Breast epithelium (tissue), 3 donors: Measurements from ENCODE around the gene GSTT4.

Experiments used
- POLR2AphosphoS5 ChIP-seq, 3 donors: sonication (generic); formaldehyde crosslinking; IDR thresholded peaks; one replicate each; pipeline ENCODE4 v1.6.1; 2017; ENCODE audit warnings: antibody characterized with exemption in 3 of 3
- TF ChIP-seq, protein P1 (sequence below), 3 donors: fragments of 450-650 bp; IDR thresholded peaks; one replicate each; pipeline ENCODE4 v1.5.1; 2016 to 2017; ENCODE audit warnings: antibody characterized with exemption in 3 of 3, mild to moderate bottlenecking in 3 of 3, moderate library complexity in 3 of 3

GRCh38 chr22:24039046-24039445 is 33.8 kb upstream of the GSTT4 start:
- TF ChIP-seq, protein P1, sequence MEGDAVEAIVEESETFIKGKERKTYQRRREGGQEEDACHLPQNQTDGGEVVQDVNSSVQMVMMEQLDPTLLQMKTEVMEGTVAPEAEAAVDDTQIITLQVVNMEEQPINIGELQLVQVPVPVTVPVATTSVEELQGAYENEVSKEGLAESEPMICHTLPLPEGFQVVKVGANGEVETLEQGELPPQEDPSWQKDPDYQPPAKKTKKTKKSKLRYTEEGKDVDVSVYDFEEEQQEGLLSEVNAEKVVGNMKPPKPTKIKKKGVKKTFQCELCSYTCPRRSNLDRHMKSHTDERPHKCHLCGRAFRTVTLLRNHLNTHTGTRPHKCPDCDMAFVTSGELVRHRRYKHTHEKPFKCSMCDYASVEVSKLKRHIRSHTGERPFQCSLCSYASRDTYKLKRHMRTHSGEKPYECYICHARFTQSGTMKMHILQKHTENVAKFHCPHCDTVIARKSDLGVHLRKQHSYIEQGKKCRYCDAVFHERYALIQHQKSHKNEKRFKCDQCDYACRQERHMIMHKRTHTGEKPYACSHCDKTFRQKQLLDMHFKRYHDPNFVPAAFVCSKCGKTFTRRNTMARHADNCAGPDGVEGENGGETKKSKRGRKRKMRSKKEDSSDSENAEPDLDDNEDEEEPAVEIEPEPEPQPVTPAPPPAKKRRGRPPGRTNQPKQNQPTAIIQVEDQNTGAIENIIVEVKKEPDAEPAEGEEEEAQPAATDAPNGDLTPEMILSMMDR (IDR thresholded peaks at IDR 0.05): no peak
- no peak for TF ChIP-seq POLR2AphosphoS5 (IDR thresholded peaks at IDR 0.05)
